Measurements from ENCODE around the gene HSD17B11.
"Not testable (repeated sequence)": the region's sequence is repeated elsewhere in the genome, so short reads cannot be mapped to it uniquely, and the experiment has no call there.

DNA sequence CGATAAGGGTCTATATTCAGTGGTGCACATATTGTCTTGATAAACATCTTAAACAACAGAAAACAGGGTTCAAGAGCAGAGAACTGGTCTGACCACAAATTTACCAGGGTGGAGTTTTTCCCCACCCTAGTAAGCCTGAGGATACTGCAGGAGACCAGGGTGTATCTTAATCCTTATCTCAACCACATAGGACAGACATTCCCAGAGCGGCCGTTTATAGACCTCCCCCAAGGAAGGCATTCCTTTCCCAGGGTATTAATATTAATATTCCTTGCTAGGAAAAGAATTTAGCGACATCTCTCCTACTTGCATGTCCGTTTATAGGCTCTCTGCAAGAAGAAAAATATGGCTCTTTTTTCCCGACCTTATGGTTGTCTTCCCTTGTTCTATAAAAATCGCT, 97.1 kb downstream of the HSD17B11 start:
- TF ChIP-seq, protein P1, sequence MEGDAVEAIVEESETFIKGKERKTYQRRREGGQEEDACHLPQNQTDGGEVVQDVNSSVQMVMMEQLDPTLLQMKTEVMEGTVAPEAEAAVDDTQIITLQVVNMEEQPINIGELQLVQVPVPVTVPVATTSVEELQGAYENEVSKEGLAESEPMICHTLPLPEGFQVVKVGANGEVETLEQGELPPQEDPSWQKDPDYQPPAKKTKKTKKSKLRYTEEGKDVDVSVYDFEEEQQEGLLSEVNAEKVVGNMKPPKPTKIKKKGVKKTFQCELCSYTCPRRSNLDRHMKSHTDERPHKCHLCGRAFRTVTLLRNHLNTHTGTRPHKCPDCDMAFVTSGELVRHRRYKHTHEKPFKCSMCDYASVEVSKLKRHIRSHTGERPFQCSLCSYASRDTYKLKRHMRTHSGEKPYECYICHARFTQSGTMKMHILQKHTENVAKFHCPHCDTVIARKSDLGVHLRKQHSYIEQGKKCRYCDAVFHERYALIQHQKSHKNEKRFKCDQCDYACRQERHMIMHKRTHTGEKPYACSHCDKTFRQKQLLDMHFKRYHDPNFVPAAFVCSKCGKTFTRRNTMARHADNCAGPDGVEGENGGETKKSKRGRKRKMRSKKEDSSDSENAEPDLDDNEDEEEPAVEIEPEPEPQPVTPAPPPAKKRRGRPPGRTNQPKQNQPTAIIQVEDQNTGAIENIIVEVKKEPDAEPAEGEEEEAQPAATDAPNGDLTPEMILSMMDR (IDR thresholded peaks at IDR 0.05), result not testable (repeated sequence)
- not testable (repeated sequence) for TF ChIP-seq EZH2 (IDR thresholded peaks at IDR 0.05; ENCODE audit: borderline replicate concordance, insufficient read depth, low read depth, low read length, poor library complexity, severe bottlenecking)
